Immature natural killer cell (primary cell): ENCODE data around the gene THRB. TPM values are rescaled to one million over a fixed set of nuclear protein-coding genes. Genes with fewer than 3 reads are reported as not detected.

ENCODE experiments used
- DNase-seq, 3 donors: peaks; one replicate each; pipeline ENCODE4 v3.0.0; 2022; ENCODE audit warnings: mixed read lengths in 1 of 3
- H3K27ac Mint-ChIP-seq, 6 donors: one replicate each; pipeline ENCODE4 v1.8.0; 2020; ENCODE audit warnings: mixed read lengths in 6 of 6, mild to moderate bottlenecking in 5 of 6, inconsistent platforms in 4 of 6, moderate library complexity in 3 of 6
- H3K27me3 Mint-ChIP-seq, 3 donors: one replicate each; pipeline ENCODE4 v1.8.0; 2020 to 2021; ENCODE audit warnings: low read depth in 3 of 3, mild to moderate bottlenecking in 3 of 3, mixed read lengths in 3 of 3, moderate library complexity in 3 of 3, inconsistent platforms in 1 of 3
- H3K36me3 Mint-ChIP-seq, 3 donors: one replicate each; pipeline ENCODE4 v1.8.0; 2020; ENCODE audit warnings: mixed read lengths in 3 of 3, inconsistent platforms in 2 of 3, mild to moderate bottlenecking in 2 of 3
- H3K4me1 Mint-ChIP-seq, 2 donors: one replicate each; pipeline ENCODE4 v1.8.0; 2020; ENCODE audit warnings: inconsistent platforms in 2 of 2, mild to moderate bottlenecking in 2 of 2, mixed read lengths in 2 of 2, moderate library complexity in 1 of 2
- H3K4me3 Mint-ChIP-seq, 5 donors: one replicate each; pipeline ENCODE4 v1.8.0; 2020; ENCODE audit warnings: mild to moderate bottlenecking in 5 of 5, mixed read lengths in 5 of 5, inconsistent platforms in 3 of 5, moderate library complexity in 3 of 5
- H3K9me3 Mint-ChIP-seq, 6 donors: one replicate each; pipeline ENCODE4 v1.8.0; 2020; ENCODE audit warnings: mild to moderate bottlenecking in 6 of 6, mixed read lengths in 6 of 6, inconsistent platforms in 4 of 6, moderate library complexity in 3 of 6
- polyA plus RNA-seq, 3 donors: library from polyadenylated mRNA; unstranded; fragments of 300-500 nt; fragmentation: Illumina TruSeq; gene quantifications; one replicate each; pipeline ENCODE4 v1.2.3, GENCODE V29; 2021

THRB gene
- polyA plus RNA-seq, 3 donors from 2014 or later: not detected

- H3K27ac Mint-ChIP-seq: no peak overlapping the region
- no peak for DNase-seq
- H3K4me1 Mint-ChIP-seq: no peaks in the 10 kb centered on the region
- H3K9me3 Mint-ChIP-seq: no peaks in the 10 kb centered on the region
- no peak overlapping the region for H3K4me3 Mint-ChIP-seq
- no peaks in the 10 kb centered on the region for H3K36me3 Mint-ChIP-seq
- peaks cover 0 to 6% (median 2%) of the 10 kb centered on the region in 3 donors for H3K27me3 Mint-ChIP-seq
These were observed 339.9 kb downstream of the THRB start for GRCh38 chr3:24154781-24155180.

GRCh38 chr3:24154013-24154695 lies 340.5 kb downstream of the THRB start:
- H3K4me1 Mint-ChIP-seq: no peaks in the 10 kb centered on the region

GRCh38 chr3:24151594-24151993 lies 343.1 kb downstream of the THRB start:
- H3K36me3 Mint-ChIP-seq: no peaks in the 10 kb centered on the region
- H3K27me3 Mint-ChIP-seq: peaks cover 0 to 2% (median 2%) of the 10 kb centered on the region in 3 donors
- H3K9me3 Mint-ChIP-seq: no peaks in the 10 kb centered on the region
- no peak overlapping the region for H3K4me3 Mint-ChIP-seq
- no peaks in the 10 kb centered on the region for H3K4me1 Mint-ChIP-seq
- no peak overlapping the region for H3K27ac Mint-ChIP-seq
- DNase-seq: no peak

More at GRCh38 chr3:24154013-24154695, 340.5 kb downstream of the THRB start:
- DNase-seq: no peak
- Mint-ChIP-seq H3K36me3 (no peaks in the 10 kb centered on the region), H3K27me3 (peaks cover 0 to 6% (median 2%) of the 10 kb centered on the region in 3 donors), H3K9me3 (no peaks in the 10 kb centered on the region), H3K4me3 (no peak overlapping the region), H3K27ac (no peak overlapping the region)

- no peak overlapping the region for H3K27ac Mint-ChIP-seq
- no peaks in the 10 kb centered on the region for H3K36me3 Mint-ChIP-seq
- no peak overlapping the region for H3K4me3 Mint-ChIP-seq
- peaks cover 0 to 1% (median 0%) of the 10 kb centered on the region in 6 donors for H3K9me3 Mint-ChIP-seq
- H3K4me1 Mint-ChIP-seq: no peaks in the 10 kb centered on the region
- H3K27me3 Mint-ChIP-seq: peaks cover 0 to 2% (median 0%) of the 10 kb centered on the region in 3 donors
- no peak for DNase-seq
These were observed 345.6 kb downstream of the THRB start for GRCh38 chr3:24149032-24149431.

DNA sequence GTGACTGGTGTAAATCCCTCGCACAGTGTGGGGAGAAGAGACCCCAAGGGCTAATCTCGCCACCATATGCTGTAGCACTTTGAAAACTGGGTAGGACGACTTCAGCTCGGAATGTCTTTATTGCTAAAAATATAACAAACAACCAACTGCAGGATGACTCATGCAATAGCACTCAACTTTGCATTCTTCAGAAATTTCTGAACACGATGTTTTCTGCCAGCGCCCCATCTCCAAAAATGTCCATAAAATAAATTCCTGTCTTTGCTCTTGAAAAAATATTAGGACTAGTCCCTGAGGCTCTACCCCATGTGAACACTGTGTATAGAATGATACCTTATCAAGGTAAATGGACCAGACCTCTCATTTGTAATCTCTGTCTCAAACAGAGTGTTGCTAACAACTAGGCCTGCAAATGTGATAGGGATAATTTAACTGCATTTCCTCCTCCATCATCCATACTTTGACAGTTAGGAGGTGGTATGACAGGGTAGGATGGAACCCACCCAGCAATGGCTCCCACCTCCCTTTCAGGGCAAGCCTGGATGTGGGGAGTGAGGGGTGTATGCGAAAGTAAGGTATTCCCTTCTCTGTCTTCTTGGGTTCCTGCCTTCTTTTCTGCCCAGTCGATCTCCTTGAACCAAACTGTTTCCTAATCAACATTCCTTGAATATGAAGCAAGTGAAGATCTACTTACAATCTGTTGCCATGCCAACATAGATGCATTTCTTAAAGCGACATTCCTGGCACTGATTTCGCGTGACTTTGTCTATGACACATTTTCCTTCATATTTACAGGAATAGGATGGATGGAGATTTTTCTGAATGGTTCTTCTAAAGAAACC lies 348.4 kb downstream of the THRB start:
- Mint-ChIP-seq H3K27ac (no peak overlapping the region), H3K36me3 (no peaks in the 10 kb centered on the region), H3K4me3 (no peak overlapping the region), H3K9me3 (peaks cover 0 to 1% (median 0%) of the 10 kb centered on the region in 6 donors), H3K27me3 (no peaks in the 10 kb centered on the region), H3K4me1 (no peaks in the 10 kb centered on the region)
- DNase-seq: no peak

DNA sequence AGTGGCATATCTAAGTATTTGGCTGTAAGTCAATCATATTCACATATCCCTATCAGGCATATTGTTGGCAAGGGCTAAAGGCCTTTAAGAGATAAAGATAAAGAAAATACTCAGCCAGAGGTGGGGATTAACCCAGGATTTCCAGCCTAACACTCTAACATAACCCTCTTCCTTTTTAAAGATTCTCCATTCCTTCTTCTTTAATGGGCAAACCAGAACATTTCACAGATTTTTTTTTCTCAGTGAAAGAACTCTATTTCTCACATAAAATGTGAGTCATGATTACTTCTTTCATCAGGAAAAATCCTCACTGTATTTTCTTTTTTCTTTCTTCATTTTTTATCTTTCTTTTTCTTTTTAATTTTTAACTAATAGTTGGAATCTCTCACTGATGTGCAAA lies 349.2 kb downstream of the THRB start:
- Mint-ChIP-seq H3K27me3 (no peaks in the 10 kb centered on the region), H3K36me3 (no peaks in the 10 kb centered on the region), H3K4me3 (no peak overlapping the region), H3K4me1 (no peaks in the 10 kb centered on the region), H3K9me3 (peaks cover 0 to 1% (median 0%) of the 10 kb centered on the region in 6 donors), H3K27ac (no peak overlapping the region)
- no peak for DNase-seq

DNA sequence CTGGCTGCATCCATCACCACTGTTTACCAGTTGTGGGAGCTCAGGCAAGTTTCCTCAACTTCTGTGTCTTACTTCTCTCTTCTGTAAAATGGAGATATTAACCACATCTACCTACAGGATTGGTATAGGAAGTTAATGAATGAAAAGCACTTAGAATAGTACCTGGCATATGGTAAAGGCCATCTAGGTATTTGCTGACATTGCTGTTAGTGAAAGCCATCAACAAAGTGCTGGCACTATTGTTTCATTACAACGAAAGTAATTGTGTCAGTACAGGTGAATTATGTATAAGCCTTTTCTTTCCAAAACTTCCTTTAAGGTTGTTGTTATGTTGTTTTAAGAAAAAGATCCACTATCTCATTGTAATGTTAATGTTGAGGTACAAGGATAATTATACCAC lies 352.5 kb downstream of the THRB start:
- H3K27me3 Mint-ChIP-seq: no peaks in the 10 kb centered on the region
- no peaks in the 10 kb centered on the region for H3K4me1 Mint-ChIP-seq
- H3K36me3 Mint-ChIP-seq: no peaks in the 10 kb centered on the region
- DNase-seq: no peak
- H3K4me3 Mint-ChIP-seq: no peak overlapping the region
- H3K9me3 Mint-ChIP-seq: peaks cover 0 to 1% (median 0%) of the 10 kb centered on the region in 6 donors
- no peak overlapping the region for H3K27ac Mint-ChIP-seq

DNA sequence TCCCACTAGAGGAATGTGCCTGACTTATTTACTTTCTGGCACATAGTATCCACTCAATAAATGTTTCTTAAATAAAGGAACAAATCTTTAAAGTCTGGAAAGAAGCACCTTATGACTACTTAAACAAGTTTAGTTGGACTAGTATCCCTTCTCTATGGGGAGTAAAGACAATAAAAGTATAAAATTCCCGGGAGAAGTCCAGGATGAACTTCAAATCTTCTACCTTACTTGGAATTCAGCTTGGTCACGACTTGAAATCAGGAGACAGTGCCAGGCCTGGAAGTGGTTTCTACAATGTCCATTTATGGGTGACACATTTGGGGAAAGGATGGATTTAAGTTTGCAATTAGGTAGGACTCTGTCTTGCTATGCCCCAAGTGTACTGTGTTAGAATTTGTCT lies 353.1 kb downstream of the THRB start:
- Mint-ChIP-seq H3K4me3 (no peak overlapping the region), H3K27ac (no peak overlapping the region), H3K4me1 (no peaks in the 10 kb centered on the region), H3K27me3 (no peaks in the 10 kb centered on the region), H3K9me3 (peaks cover 0 to 1% (median 0%) of the 10 kb centered on the region in 6 donors), H3K36me3 (no peaks in the 10 kb centered on the region)
- DNase-seq: no peak

- H3K4me3 Mint-ChIP-seq: no peak overlapping the region
- no peaks in the 10 kb centered on the region for H3K4me1 Mint-ChIP-seq
- no peaks in the 10 kb centered on the region for H3K9me3 Mint-ChIP-seq
- DNase-seq: no peak
- no peaks in the 10 kb centered on the region for H3K27me3 Mint-ChIP-seq
- H3K36me3 Mint-ChIP-seq: no peaks in the 10 kb centered on the region
- H3K27ac Mint-ChIP-seq: no peak overlapping the region
These were observed 354.9 kb downstream of the THRB start for GRCh38 chr3:24139463-24140412.

DNA sequence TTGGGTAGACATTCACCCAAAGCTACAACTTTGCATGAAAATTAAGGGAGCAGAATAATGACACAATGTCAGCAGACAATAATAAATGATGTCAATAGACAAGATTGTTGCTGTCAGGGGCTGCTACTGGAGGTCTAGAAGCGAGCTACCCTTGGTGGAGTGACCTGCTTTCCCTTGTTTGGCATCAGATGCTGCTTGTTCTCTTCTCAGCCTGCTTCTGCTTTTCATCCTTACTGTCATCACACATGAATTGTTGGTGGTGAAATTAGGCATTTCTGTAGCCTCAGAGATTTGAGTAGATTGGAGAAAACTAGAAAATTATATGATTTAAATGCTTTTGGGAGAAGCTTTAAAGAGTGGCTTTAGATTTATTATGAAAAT lies 355.8 kb downstream of the THRB start:
- Mint-ChIP-seq H3K4me3 (no peak overlapping the region), H3K27ac (no peak overlapping the region), H3K27me3 (no peaks in the 10 kb centered on the region), H3K36me3 (no peaks in the 10 kb centered on the region), H3K4me1 (no peaks in the 10 kb centered on the region), H3K9me3 (no peaks in the 10 kb centered on the region)
- DNase-seq: no peak

GRCh38 chr3:24137958-24138875 lies 356.4 kb downstream of the THRB start:
- H3K4me1 Mint-ChIP-seq: no peaks in the 10 kb centered on the region
- no peak overlapping the region for H3K4me3 Mint-ChIP-seq
- H3K27me3 Mint-ChIP-seq: no peaks in the 10 kb centered on the region
- DNase-seq: no peak
- H3K36me3 Mint-ChIP-seq: no peaks in the 10 kb centered on the region
- no peak overlapping the region for H3K27ac Mint-ChIP-seq
- no peaks in the 10 kb centered on the region for H3K9me3 Mint-ChIP-seq

- no peak overlapping the region for H3K27ac Mint-ChIP-seq
- no peaks in the 10 kb centered on the region for H3K4me1 Mint-ChIP-seq
- no peaks in the 10 kb centered on the region for H3K9me3 Mint-ChIP-seq
- no peaks in the 10 kb centered on the region for H3K36me3 Mint-ChIP-seq
- H3K27me3 Mint-ChIP-seq: no peaks in the 10 kb centered on the region
- no peak for DNase-seq
- no peak overlapping the region for H3K4me3 Mint-ChIP-seq
These were observed 357.3 kb downstream of the THRB start for GRCh38 chr3:24137334-24137733.
